Measurements from ENCODE around the gene TAS1R1.

The TAS1R1 gene

GRCh38 chr1:6614019-6614928 lies 59.2 kb downstream of the TAS1R1 start:
- DNase-seq, result peak; percentile 61

- DNase-seq, result peak; percentile 29
Measured at GRCh38 chr1:6614929-6615785, 60.0 kb downstream of the TAS1R1 start.

- DNase-seq, result no peak
Measured at GRCh38 chr1:6619045-6619444, 63.9 kb downstream of the TAS1R1 start.

GRCh38 chr1:6621429-6622391 lies 66.6 kb downstream of the TAS1R1 start:
- no peak for DNase-seq

GRCh38 chr1:6622396-6623152 lies 67.5 kb downstream of the TAS1R1 start:
- DNase-seq, result no peak

- DNase-seq, result no peak
Measured at GRCh38 chr1:6623269-6623965, 68.3 kb downstream of the TAS1R1 start.

DNA sequence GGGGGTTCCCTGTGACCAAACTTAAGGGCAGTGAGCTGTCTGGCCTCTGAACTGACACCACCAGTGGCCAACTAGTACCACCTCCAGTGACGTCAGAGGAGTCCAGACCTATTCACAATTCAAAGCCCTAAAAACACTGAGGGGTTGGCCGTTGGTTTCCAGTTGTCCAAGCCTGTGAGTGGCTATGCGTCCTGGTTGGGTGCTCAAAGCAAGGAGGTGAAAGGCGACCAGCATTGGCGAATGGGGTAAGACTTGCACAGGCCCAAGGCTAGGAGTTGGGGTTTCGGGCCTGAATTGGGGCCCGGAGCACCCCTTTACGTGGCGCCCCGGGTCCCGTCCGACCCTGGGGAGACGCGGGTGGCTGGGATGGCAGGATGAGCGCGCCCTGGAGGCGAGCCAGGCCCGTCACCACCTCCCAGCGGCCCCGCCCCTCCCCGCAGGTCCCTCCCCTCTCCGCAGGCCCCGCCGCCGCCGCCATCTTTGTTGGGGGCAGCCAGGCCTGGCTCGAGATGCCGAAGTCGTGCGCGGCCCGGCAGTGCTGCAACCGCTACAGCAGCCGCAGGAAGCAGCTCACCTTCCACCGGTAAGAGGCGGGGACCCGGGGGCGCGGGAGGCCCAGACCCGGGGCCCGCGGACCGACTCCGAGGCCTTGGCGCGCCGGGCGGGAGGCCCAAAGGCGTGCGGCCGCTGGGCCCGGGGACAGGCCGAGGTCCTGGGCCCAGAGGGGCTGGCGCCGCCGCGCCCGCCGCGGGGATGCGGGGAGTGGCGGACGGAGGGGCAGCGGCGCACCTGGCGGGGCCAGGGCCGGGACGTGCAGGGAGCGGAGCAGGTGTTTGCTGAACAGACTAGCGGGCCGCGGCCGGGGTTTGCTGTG lies 69.8 kb downstream of the TAS1R1 start, which contains the start of gene THAP3:
Gene THAP3, plus strand, starts transcription at position 159 of the 874 bp plus-strand sequence. Its CDS starts 351 bp downstream, at position 510.
- peak; percentile 95 for DNase-seq

GRCh38 chr1:6625584-6626149 lies 70.6 kb downstream of the TAS1R1 start:
- peak; percentile 61 for DNase-seq

DNA sequence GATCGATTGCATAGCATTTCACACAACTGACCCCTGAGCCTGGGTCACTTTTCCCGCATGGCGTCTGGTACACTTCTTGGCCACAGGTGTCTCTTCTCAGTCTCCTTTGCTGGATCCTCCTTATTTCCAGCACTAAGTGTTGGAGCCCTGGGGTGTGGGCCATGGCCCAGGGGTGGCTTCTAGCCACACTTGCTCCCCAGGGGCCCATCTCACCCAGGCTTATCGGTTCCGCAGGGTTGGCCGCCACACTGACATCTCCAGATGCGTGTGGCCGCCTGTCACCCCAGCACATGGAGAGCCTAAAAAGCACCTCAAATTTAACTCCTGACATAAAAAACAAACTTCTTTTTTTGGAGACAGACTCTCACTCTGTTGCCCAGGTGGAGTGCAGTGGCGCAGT lies 71.9 kb downstream of the TAS1R1 start:
- DNase-seq, result no peak

GRCh38 chr1:6627841-6628545 lies 72.9 kb downstream of the TAS1R1 start:
- no peak for DNase-seq

GRCh38 chr1:6628971-6629479 lies 73.9 kb downstream of the TAS1R1 start:
- DNase-seq, result no peak
